SK-N-SH (cell line): ENCODE measurements around the gene CTSS. TPM values are rescaled to one million over a fixed set of nuclear protein-coding genes. Genes with fewer than 3 reads are reported as not detected.

Source experiments
- CTCF ChIA-PET: fragments of 300-600, 350-600 bp; formaldehyde crosslinking; extraction: SDS; loops from one replicate; lab custom pipeline; 2021; lab: Yijun Ruan, JAX
- POLR2A ChIA-PET: fragments of 350-600 bp; sonication (Branson Sonifier 250); formaldehyde crosslinking; extraction: SDS; loops from one replicate; lab custom pipeline; 2020; ENCODE audit warnings: antibody characterized with exemption, inconsistent platforms; lab: Yijun Ruan, JAX
- DNase-seq: peaks from one replicate; pipeline ENCODE4 v3.0.0; 2012
- H2AFZ ChIP-seq: fragments of 200-600 bp; sonication (generic); 2 replicates; pipeline ENCODE4 v1.8.1; 2016; ENCODE audit warnings: antibody characterized with exemption, mild to moderate bottlenecking, low read depth
- H3F3A ChIP-seq: fragments of 200-600 bp; sonication (generic); replicated peaks from 2 replicates; pipeline ENCODE3; 2016; ENCODE audit warnings: antibody characterized with exemption, mild to moderate bottlenecking; ENCODE audit not compliant: insufficient read depth
- H3K27ac ChIP-seq, 2 experiments: fragments of 200-500 bp in 1 of 2; fragments of 200-600 bp in 1 of 2; sonication (Bioruptor generic) in 1 of 2; sonication (generic), shearing (Covaris generic) in 1 of 2; 2 replicates each; pipeline versions ENCODE4 v1.5.1 to v1.6.1; 2014 to 2016; ENCODE audit warnings: low read depth in 2 of 2, inconsistent platforms in 1 of 2, low read length in 1 of 2, mild to moderate bottlenecking in 1 of 2, mixed read lengths in 1 of 2
- H3K27me3 ChIP-seq: fragments of 200-600 bp; sonication (generic), shearing (Covaris generic); 2 replicates; pipeline ENCODE4 v1.6.1; 2016; ENCODE audit warnings: mixed run types; ENCODE audit not compliant: insufficient read depth
- H3K36me3 ChIP-seq, 2 experiments: fragments of 200-500 bp in 1 of 2; fragments of 200-600 bp in 1 of 2; sonication (Bioruptor generic) in 1 of 2; sonication (generic) in 1 of 2; replicated peaks in 1 of 2; 2 replicates each; pipeline versions ENCODE3 to v1.5.1; 2014 to 2016; ENCODE audit warnings: low read length in 1 of 2, mild to moderate bottlenecking in 1 of 2; ENCODE audit not compliant: insufficient read depth in 2 of 2, control insufficient read depth in 1 of 2
- H3K4me1 ChIP-seq, 2 experiments: fragments of 200-500 bp in 1 of 2; fragments of 200-600 bp in 1 of 2; sonication (Bioruptor generic) in 1 of 2; sonication (generic), shearing (Covaris generic) in 1 of 2; 2 replicates each; pipeline versions ENCODE4 v1.5.1 to v1.6.1; 2014 to 2016; ENCODE audit warnings: low read depth in 1 of 2, low read length in 1 of 2, mixed run types in 1 of 2; ENCODE audit not compliant: insufficient read depth in 2 of 2, control insufficient read depth in 1 of 2
- H3K4me2 ChIP-seq: fragments of 200-600 bp; sonication (generic), shearing (Covaris generic); 2 replicates; pipeline ENCODE4 v1.6.1; 2017; ENCODE audit warnings: mixed run types
- H3K4me3 ChIP-seq, 2 experiments: fragments of 200-500 bp in 1 of 2; fragments of 200-600 bp in 1 of 2; sonication (Bioruptor generic) in 1 of 2; sonication (generic), shearing (Covaris generic) in 1 of 2; 2 replicates each; pipeline versions ENCODE4 v1.5.1 to v1.8.1; 2014 to 2016; ENCODE audit warnings: low read depth in 2 of 2, inconsistent platforms in 1 of 2, low read length in 1 of 2, mild to moderate bottlenecking in 1 of 2, mixed read lengths in 1 of 2, moderate library complexity in 1 of 2
- H3K79me2 ChIP-seq: fragments of 200-600 bp; sonication (generic); 2 replicates; pipeline ENCODE4 v1.8.1; 2017; ENCODE audit warnings: mild to moderate bottlenecking; ENCODE audit not compliant: insufficient read depth
- H3K9ac ChIP-seq: fragments of 200-600 bp; sonication (generic); 2 replicates; pipeline ENCODE4 v1.6.1; 2017; ENCODE audit warnings: mixed run types
- H3K9me2 ChIP-seq: fragments of 200-600 bp; sonication (generic); 2 replicates; pipeline ENCODE4 v1.6.1; 2017; ENCODE audit warnings: mixed run types
- H3K9me3 ChIP-seq: fragments of 200-600 bp; sonication (generic); 2 replicates; pipeline ENCODE4 v1.6.1; 2017; ENCODE audit warnings: mixed run types, mild to moderate bottlenecking, moderate library complexity
- H4K20me1 ChIP-seq: fragments of 200-600 bp; sonication (generic); 2 replicates; pipeline ENCODE4 v1.6.1; 2017; ENCODE audit warnings: mild to moderate bottlenecking, mixed run types; ENCODE audit not compliant: insufficient read depth
- CTCF ChIP-seq: fragments of 200-600 bp; sonication (generic); IDR thresholded peaks from 2 replicates; pipeline ENCODE4 v1.6.1; 2017; ENCODE audit warnings: antibody characterized with exemption, mild to moderate bottlenecking, moderate library complexity
- EZH2phosphoT487 ChIP-seq: fragments of 200-600 bp; sonication (generic); IDR thresholded peaks from 2 replicates; pipeline ENCODE4 v1.6.1; 2017; ENCODE audit warnings: low read depth, mixed run types, mild to moderate bottlenecking, antibody characterized with exemption, moderate library complexity, borderline replicate concordance
- MAX ChIP-seq: IDR thresholded peaks from 2 replicates; pipeline ENCODE4 v1.4.0; 2012; ENCODE audit warnings: low read depth
- NFIC ChIP-seq: IDR thresholded peaks from 2 replicates; pipeline ENCODE4 v1.4.0; 2012; ENCODE audit warnings: borderline replicate concordance
- NRF1 ChIP-seq: IDR thresholded peaks from 2 replicates; pipeline ENCODE4 v1.6.1; 2012; ENCODE audit warnings: low read depth, mild to moderate bottlenecking, low read length
- REST ChIP-seq: IDR thresholded peaks from 2 replicates; pipeline ENCODE4 v1.6.1; 2012; ENCODE audit warnings: mild to moderate bottlenecking, low read depth, low read length, moderate library complexity
- TAF1 ChIP-seq: IDR thresholded peaks from 2 replicates; pipeline ENCODE4 v1.6.1; 2012; ENCODE audit warnings: low read depth, mild to moderate bottlenecking, low read length, moderate library complexity, borderline replicate concordance
- TEAD4 ChIP-seq: IDR thresholded peaks from 2 replicates; pipeline ENCODE4 v1.4.0; 2012; ENCODE audit warnings: mild to moderate bottlenecking, borderline replicate concordance; ENCODE audit not compliant: insufficient read depth
- USF2 ChIP-seq: fragments of 150-350 bp; IDR thresholded peaks from 2 replicates; pipeline ENCODE4 v1.6.1; 2017; ENCODE audit warnings: antibody characterized with exemption, low read length, low read depth, borderline replicate concordance
- WGBS: methylation state at CpG from one replicate; pipeline ENCODE4 v1.1.6; 2017; ENCODE audit warnings: low lambda C conversion rate; 5-methylcytosine and 5-hydroxymethylcytosine counted together
- polyA plus RNA-seq, 3 experiments: library from polyadenylated mRNA; depleted of rRNA; stranded (reverse); fragments of >200 nt; gene quantifications; 2 replicates each; pipeline ENCODE4 v1.2.3, GENCODE V29; 2012

Gene CTSS
- polyA plus RNA-seq, 1 of the 3 experiments (the other 2 are of a cell fraction): 1.4 TPM

- Histone ChIP-seq H3K4me1 (peaks cover 9 to 17% of the 10 kb centered on the region in 2 experiments; a peak in 2 of 4 replicates), H3K27me3 (no peaks in the 10 kb centered on the region), H3K36me3 (peaks cover 29 to 32% of the 10 kb centered on the region in 2 experiments), H3K4me2 (peak overlapping the region; percentile 76), H3F3A (peaks cover 4% of the 10 kb centered on the region), H3K9me2 (no peaks in the 10 kb centered on the region), H3K4me3 (peak overlapping the region; percentile 95), H3K27ac (peak overlapping the region in 1 of 2 experiments; percentile 82; a peak in 3 of 4 replicates), H3K9ac (peak overlapping the region; percentile 73), H3K79me2 (peaks cover 22% of the 10 kb centered on the region), H3K9me3 (no peaks in the 10 kb centered on the region), H2AFZ (peak overlapping the region; percentile 95)
- CTCF ChIA-PET: interaction anchor here (0.8 to 1.6 kb wide), 6 partner anchors 8 to 226 kb away, joined by 3 to 8 read pairs (median 4); no protein-coding TSS in a partner anchor
- no peak for DNase-seq
- 1% methylated on average over 6 of the region's 6 CpGs for WGBS
- no peak for TF ChIP-seq TAF1
- no peak for TF ChIP-seq MAX
- TF ChIP-seq NFIC: no peak
- TF ChIP-seq EZH2phosphoT487: no peak
- no peak for TF ChIP-seq REST
- no peak for TF ChIP-seq NRF1
- TF ChIP-seq CTCF: no peak
- TF ChIP-seq USF2: no peak
- TF ChIP-seq TEAD4: no peak
- TF ChIP-seq, all 33 proteins: peak for 0
- no peaks in the 10 kb centered on the region for H4K20me1 ChIP-seq
- POLR2A ChIA-PET: interaction anchor here (0.6 to 1.6 kb wide), 3 partner anchors 19 to 117 kb away, joined by 3 to 5 read pairs (median 4); partner anchors contain the start of genes ENSA and MCL1
These were observed 69.0 kb downstream of the CTSS start for GRCh38 chr1:150696590-150696989.
